Ovary (tissue), 3 donors: ENCODE data around the gene CCDC12.

Source experiments
- EP300 ChIP-seq: sonication (generic); formaldehyde crosslinking; IDR thresholded peaks from one replicate; pipeline ENCODE4 v1.6.1; 2017; ENCODE audit warnings: antibody characterized with exemption
- POLR2A ChIP-seq: fragments of 450-650 bp; IDR thresholded peaks from one replicate; pipeline ENCODE4 v1.6.1; 2017; ENCODE audit warnings: antibody characterized with exemption, mild to moderate bottlenecking, moderate library complexity
- TF ChIP-seq, protein P1 (sequence below), 3 donors: fragments of 450-650 bp in 2 of 3; fragments of 200-600 bp in 1 of 3; IDR thresholded peaks; one replicate each; pipeline versions ENCODE4 v1.5.1 to v1.8.0; 2016 to 2022; ENCODE audit warnings: antibody characterized with exemption in 3 of 3, mild to moderate bottlenecking in 1 of 3
- donor health status: DM: no; HTN: no; CAD: no.

GRCh38 chr3:46897031-46897430, 79.5 kb downstream of the CCDC12 start:
- TF ChIP-seq POLR2A = no peak
- no peak for TF ChIP-seq EP300
- TF ChIP-seq, protein P1, sequence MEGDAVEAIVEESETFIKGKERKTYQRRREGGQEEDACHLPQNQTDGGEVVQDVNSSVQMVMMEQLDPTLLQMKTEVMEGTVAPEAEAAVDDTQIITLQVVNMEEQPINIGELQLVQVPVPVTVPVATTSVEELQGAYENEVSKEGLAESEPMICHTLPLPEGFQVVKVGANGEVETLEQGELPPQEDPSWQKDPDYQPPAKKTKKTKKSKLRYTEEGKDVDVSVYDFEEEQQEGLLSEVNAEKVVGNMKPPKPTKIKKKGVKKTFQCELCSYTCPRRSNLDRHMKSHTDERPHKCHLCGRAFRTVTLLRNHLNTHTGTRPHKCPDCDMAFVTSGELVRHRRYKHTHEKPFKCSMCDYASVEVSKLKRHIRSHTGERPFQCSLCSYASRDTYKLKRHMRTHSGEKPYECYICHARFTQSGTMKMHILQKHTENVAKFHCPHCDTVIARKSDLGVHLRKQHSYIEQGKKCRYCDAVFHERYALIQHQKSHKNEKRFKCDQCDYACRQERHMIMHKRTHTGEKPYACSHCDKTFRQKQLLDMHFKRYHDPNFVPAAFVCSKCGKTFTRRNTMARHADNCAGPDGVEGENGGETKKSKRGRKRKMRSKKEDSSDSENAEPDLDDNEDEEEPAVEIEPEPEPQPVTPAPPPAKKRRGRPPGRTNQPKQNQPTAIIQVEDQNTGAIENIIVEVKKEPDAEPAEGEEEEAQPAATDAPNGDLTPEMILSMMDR (IDR thresholded peaks at IDR 0.05) = no peak
